Measurements from ENCODE around the gene ESPN. TPM values are rescaled to one million over a fixed set of nuclear protein-coding genes. Genes with fewer than 3 reads are reported as not detected.

The ESPN gene
- total and polyA plus RNA-seq, 2 of the 4 experiments (the other 2 are of a cell fraction) = under 0.01 to 0.02 TPM

DNA sequence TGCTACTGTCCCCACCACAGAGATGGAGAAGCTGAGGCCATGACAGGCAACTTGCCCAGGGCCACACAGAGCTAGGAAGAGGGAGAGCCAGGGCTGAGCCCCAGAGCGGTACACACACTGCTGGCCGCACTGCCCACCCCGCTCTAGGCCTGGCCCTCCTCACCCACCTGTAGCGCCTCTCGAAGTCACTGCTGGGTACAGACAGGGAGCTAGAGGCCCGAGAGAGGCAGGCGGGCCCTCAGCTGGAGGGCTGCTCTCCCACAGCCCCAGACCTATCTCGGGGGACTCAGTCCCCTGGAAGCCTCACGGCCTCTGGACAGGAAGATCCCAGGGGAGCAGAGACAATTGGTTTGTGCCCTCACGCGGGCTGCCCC lies 84.2 kb downstream of the ESPN start:
- H3K56ac ChIP-seq (ENCODE audit: extremely low read depth, insufficient read depth, low read length) = no peak overlapping the region
- H2AK9ac ChIP-seq (replicated peaks; ENCODE audit: low read depth, low read length, poor library complexity) = peak overlapping the region; percentile 16
- no peak overlapping the region for H3K4ac ChIP-seq (ENCODE audit: low read depth, low read length)
- H2AK5ac ChIP-seq (ENCODE audit: low read depth, low read length) = no peak overlapping the region
- H4K20me1 ChIP-seq (ENCODE audit: insufficient read depth, low read length) = no peaks in the 10 kb centered on the region
- TF ChIP-seq NFE2L2 (IDR thresholded peaks at IDR 0.05; ENCODE audit: low read depth, low read length) (no peak), SMC3 (IDR thresholded peaks at IDR 0.05; ENCODE audit: low read depth, low read length) (no peak), BHLHE40 (IDR thresholded peaks at IDR 0.05; ENCODE audit: low read depth, low read length) (no peak), MAFK (IDR thresholded peaks at IDR 0.05; ENCODE audit: low read depth, low read length) (no peak), CHD1 (IDR thresholded peaks at IDR 0.05; ENCODE audit: low read depth, low read length) (no peak)
- TF ChIP-seq, protein P1, sequence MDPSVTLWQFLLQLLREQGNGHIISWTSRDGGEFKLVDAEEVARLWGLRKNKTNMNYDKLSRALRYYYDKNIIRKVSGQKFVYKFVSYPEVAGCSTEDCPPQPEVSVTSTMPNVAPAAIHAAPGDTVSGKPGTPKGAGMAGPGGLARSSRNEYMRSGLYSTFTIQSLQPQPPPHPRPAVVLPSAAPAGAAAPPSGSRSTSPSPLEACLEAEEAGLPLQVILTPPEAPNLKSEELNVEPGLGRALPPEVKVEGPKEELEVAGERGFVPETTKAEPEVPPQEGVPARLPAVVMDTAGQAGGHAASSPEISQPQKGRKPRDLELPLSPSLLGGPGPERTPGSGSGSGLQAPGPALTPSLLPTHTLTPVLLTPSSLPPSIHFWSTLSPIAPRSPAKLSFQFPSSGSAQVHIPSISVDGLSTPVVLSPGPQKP (IDR thresholded peaks at IDR 0.05; ENCODE audit: borderline replicate concordance, low read depth, low read length) = no peak
- TF ChIP-seq, protein P2, sequence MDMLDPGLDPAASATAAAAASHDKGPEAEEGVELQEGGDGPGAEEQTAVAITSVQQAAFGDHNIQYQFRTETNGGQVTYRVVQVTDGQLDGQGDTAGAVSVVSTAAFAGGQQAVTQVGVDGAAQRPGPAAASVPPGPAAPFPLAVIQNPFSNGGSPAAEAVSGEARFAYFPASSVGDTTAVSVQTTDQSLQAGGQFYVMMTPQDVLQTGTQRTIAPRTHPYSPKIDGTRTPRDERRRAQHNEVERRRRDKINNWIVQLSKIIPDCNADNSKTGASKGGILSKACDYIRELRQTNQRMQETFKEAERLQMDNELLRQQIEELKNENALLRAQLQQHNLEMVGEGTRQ (IDR thresholded peaks at IDR 0.05; ENCODE audit: low read depth, low read length) = no peak
- H3K4me1 ChIP-seq (ENCODE audit: control insufficient read depth, insufficient read depth, low read length) = no peaks in the 10 kb centered on the region
- CTCF ChIA-PET = no interaction called here
- no peak overlapping the region for H2AFZ ChIP-seq (replicated peaks; ENCODE audit: low read length, poor library complexity)
- intact Hi-C loops (cut with micrococcal nuclease) = no loop called here
- H2BK5ac ChIP-seq (ENCODE audit: low read depth, low read length, poor library complexity, severe bottlenecking) = no peak overlapping the region
- BruUV-seq (replicated peaks) = no TSS peak
- no peak overlapping the region for H3K18ac ChIP-seq (ENCODE audit: low read depth, low read length)
- 91% methylated on average over 3 of the region's 11 CpGs; no CpG with 5 or more reads in 1 of the 2 experiments for WGBS, 2 experiments (ENCODE audit: extremely low coverage in 2 of 2, insufficient read length in 1 of 2)
- no peak overlapping the region for H4K5ac ChIP-seq (ENCODE audit: low read depth, low read length)
- no peak overlapping the region for H3K9ac ChIP-seq (ENCODE audit: low read depth, low read length)
- H3K14ac ChIP-seq (replicated peaks; ENCODE audit: low read depth, low read length) = no peak overlapping the region
- H3K9me1 ChIP-seq (ENCODE audit: insufficient read depth, low read length) = no peaks in the 10 kb centered on the region
- H3K27ac ChIP-seq (ENCODE audit: insufficient read depth, low read length) = no peak overlapping the region
- no peak overlapping the region for H2BK20ac ChIP-seq (ENCODE audit: low read depth, low read length)
- no peak overlapping the region for H2BK15ac ChIP-seq (ENCODE audit: low read depth, low read length)
- peaks cover 4% of the 10 kb centered on the region; the same call in 1 of the 2 replicates for H3K27me3 ChIP-seq (ENCODE audit: control insufficient read depth, insufficient read depth, low read length)
- no peak overlapping the region for H3K4me3 ChIP-seq (ENCODE audit: insufficient read depth, low read depth, low read length)
- H3K4me2 ChIP-seq (ENCODE audit: low read depth, low read length) = no peak overlapping the region
- H2BK120ac ChIP-seq (ENCODE audit: low read depth, low read length) = no peak overlapping the region
- ATAC-seq (ENCODE audit: low read depth) (no peak), DNase-seq (no peak)
- no peaks in the 10 kb centered on the region for H3K36me3 ChIP-seq (ENCODE audit: control insufficient read depth, insufficient read depth, low read length)
- no peak overlapping the region for H3K23ac ChIP-seq (ENCODE audit: low read depth, low read length)
- in situ Hi-C loops (cut with MboI; ENCODE audit: low sequenced_read_pairs) = no loop called here
- dilution Hi-C loops (cut with HindIII; ENCODE audit: low sequenced_read_pairs, unreplicated experiment) = no loop called here
- H3K79me1 ChIP-seq (ENCODE audit: low read depth in 1 of 2, low read length in 2 of 2) = no peaks in the 10 kb centered on the region
- no peak overlapping the region for H4K91ac ChIP-seq (ENCODE audit: insufficient read depth, low read depth, low read length)
- POLR2A ChIA-PET (ENCODE audit: unreplicated experiment) = no interaction called here
- no peak overlapping the region for H4K8ac ChIP-seq (ENCODE audit: low read depth in 2 of 2, low read length in 2 of 2)
- H3K9me3 ChIP-seq (ENCODE audit: control insufficient read depth, insufficient read depth, low read length) = no peaks in the 10 kb centered on the region
